ENCODE results near the gene SNAPC4. TPM values are rescaled to one million over a fixed set of nuclear protein-coding genes. Genes with fewer than 3 reads are reported as not detected.

Gene SNAPC4
- total RNA-seq, 4 donors from 2014 or later = 6.0 to 14.5 (median 10.1) TPM

- no peak for TF ChIP-seq CTCF (IDR thresholded peaks at IDR 0.05)
- Histone ChIP-seq H3K36me3 (peaks cover 0 to 37% (median 13%) of the 10 kb centered on the region in 4 donors), H3K9me3 (no peaks in the 10 kb centered on the region), H3K27me3 (no peaks in the 10 kb centered on the region), H3K27ac (no peak overlapping the region), H3K4me1 (peaks cover 20 to 28% (median 25%) of the 10 kb centered on the region in 4 donors), H3K4me3 (no peak overlapping the region)
- no peak for DNase-seq
- intact Hi-C loops (cut with DNase I; ENCODE audit: low total_unique reads) = no loop called here
- in situ Hi-C loops (cut with MboI; ENCODE audit: low pct_ligation_motif_present in 1 of 4, low pct_unique_long_range_greater_than_20kb in 1 of 4, low sequenced_read_pairs in 3 of 4) = no loop called here
- WGBS, 2 donors (ENCODE audit: low coverage in 1 of 2) = 92% methylated on average over 10 of the region's 17 CpGs; no CpG with 5 or more reads in 1 of the 2 donors
Measured at GRCh38 chr9:136441681-136442245, 41.8 kb upstream of the SNAPC4 start.

- Histone ChIP-seq H3K27ac (no peak overlapping the region), H3K4me1 (peaks cover 21 to 32% (median 25%) of the 10 kb centered on the region in 4 donors), H3K27me3 (no peaks in the 10 kb centered on the region), H3K9me3 (no peaks in the 10 kb centered on the region), H3K4me3 (no peak overlapping the region), H3K36me3 (peaks cover 0 to 32% (median 12%) of the 10 kb centered on the region in 4 donors)
- WGBS, 2 donors (ENCODE audit: low coverage in 1 of 2) = 90 to 93% methylated on average over 4 to 15 of the region's 15 CpGs
- intact Hi-C loops (cut with DNase I; ENCODE audit: low total_unique reads) (no loop called here), in situ Hi-C loops (cut with MboI; ENCODE audit: low pct_ligation_motif_present in 1 of 4, low pct_unique_long_range_greater_than_20kb in 1 of 4, low sequenced_read_pairs in 3 of 4) (no loop called here)
- no peak for DNase-seq
- no peak for TF ChIP-seq CTCF (IDR thresholded peaks at IDR 0.05)
- TF ChIP-seq EP300 (IDR thresholded peaks at IDR 0.05; ENCODE audit: low read depth) = no peak
- no peak for TF ChIP-seq POLR2A (IDR thresholded peaks at IDR 0.05)
- no peak for TF ChIP-seq POLR2AphosphoS5 (IDR thresholded peaks at IDR 0.05)
Measured at GRCh38 chr9:136441191-136441680, 41.3 kb upstream of the SNAPC4 start.

- peak in 1 of 3 donors; percentile 45 for TF ChIP-seq POLR2AphosphoS5 (IDR thresholded peaks at IDR 0.05)
- no peak for TF ChIP-seq EP300 (IDR thresholded peaks at IDR 0.05; ENCODE audit: low read depth)
- peak; percentile 35 to 77 (median 59) for TF ChIP-seq CTCF (IDR thresholded peaks at IDR 0.05)
- TF ChIP-seq POLR2A (IDR thresholded peaks at IDR 0.05) = no peak
- intact Hi-C loops (cut with DNase I; ENCODE audit: low total_unique reads) (no loop called here), in situ Hi-C loops (cut with MboI; ENCODE audit: low pct_ligation_motif_present in 1 of 4, low pct_unique_long_range_greater_than_20kb in 1 of 4, low sequenced_read_pairs in 3 of 4) (no loop called here)
- Histone ChIP-seq H3K4me3 (peak within 1 kb of the TSS; percentile 73 to 99 (median 94)), H3K9me3 (no peaks in the 10 kb centered on the region), H3K4me1 (peaks cover 21 to 32% (median 25%) of the 10 kb centered on the region in 4 donors), H3K36me3 (peaks cover 0 to 19% (median 8%) of the 10 kb centered on the region in 4 donors), H3K27ac (peak within 1 kb of the TSS; percentile 85 to 91 (median 90)), H3K27me3 (no peaks in the 10 kb centered on the region)
- 21 to 57% methylated on average over 7 to 27 of the region's 90 CpGs for WGBS, 2 donors (ENCODE audit: low coverage in 1 of 2)
- DNase-seq = peak; percentile 83
Measured at GRCh38 chr9:136439481-136440408, 39.8 kb upstream of the SNAPC4 start, which contains the start of gene INPP5E. Gene INPP5E (minus strand): TSS chr9:136439845. CDS start chr9:136439419, 426 bp downstream.

All from transverse colon (tissue), 4 donors.